Pancreas (tissue), 10 donors: ENCODE data around the gene ELL2. TPM values are rescaled to one million over a fixed set of nuclear protein-coding genes. Genes with fewer than 3 reads are reported as not detected.

Experiments used
- ATAC-seq, 4 donors: fragments of 200-7000 bp; cut with Tn5 transposase; one replicate each; pipeline versions ENCODE4 v1.8.0 to v1.9.1; 2020; ENCODE audit warnings: mild to moderate bottlenecking in 4 of 4, moderate library complexity in 4 of 4
- DNase-seq, 6 donors: peaks; one replicate each; pipeline ENCODE4 v3.0.0-alpha.2; 2020
- FAIRE-seq: peaks from 2 replicates; lab custom pipeline; 2012; peaks lifted over from hg19 to GRCh38; lab: Jason Lieb, UNC
- H3K27ac ChIP-seq, 4 donors: fragments of 200-600 bp; sonication (generic); 1 replicate in 3 of 4; 2 replicates in 1 of 4; pipeline versions ENCODE4 v1.5.0 to v1.8.0; 2020
- H3K27me3 ChIP-seq, 4 donors: fragments of 200-600 bp; one replicate each; pipeline ENCODE4 v1.8.0; 2021
- H3K36me3 ChIP-seq, 3 donors: fragments of 200-600 bp; sonication (generic) in 1 of 3; one replicate each; pipeline versions ENCODE4 v1.5.0 to v1.8.0; 2020 to 2021
- H3K4me1 ChIP-seq, 3 donors: fragments of 200-600 bp; one replicate each; pipeline ENCODE4 v1.8.0; 2021
- H3K4me3 ChIP-seq, 4 donors: fragments of 200-600 bp; sonication (generic) in 2 of 4; one replicate each; pipeline versions ENCODE4 v1.5.0 to v1.8.0; 2020 to 2021
- H3K9me3 ChIP-seq, 4 donors: fragments of 200-600 bp; one replicate each; pipeline ENCODE4 v1.8.0; 2021
- CTCF ChIP-seq, 4 donors: fragments of 200-600 bp; sonication (generic) in 3 of 4; IDR thresholded peaks; one replicate each; pipeline versions ENCODE4 v1.5.0 to v1.8.0; 2021; ENCODE audit warnings: antibody characterized with exemption in 4 of 4
- WGBS, 2 donors: extraction: QIAGEN DNeasy Blood & Tissue Kit; methylation state at CpG; one replicate each; pipeline ENCODE4 v1.1.7; 2013; 5-methylcytosine and 5-hydroxymethylcytosine counted together
- intact Hi-C, 3 donors: fragments of 100-400 bp; cut with DNase I; formaldehyde crosslinking; loops; one replicate each; pipeline versions ENCODE4 v1.11.1 to v1.14.2; 2022
- polyA plus RNA-seq, 2 donors: library from polyadenylated mRNA; stranded (reverse); fragments of 200-250 nt; gene quantifications; one replicate each; pipeline ENCODE4 v1.2.3, GENCODE V29; 2013
- total RNA-seq, 6 donors: library from RNA; stranded (reverse); fragmentation: NEBNext Ultra II Directional in 4 of 6; extraction: Animal tissue kit (Norgen Biotek cat#: 25700) in 4 of 6; gene quantifications; one replicate each; pipeline versions ENCODE4 v1.2.1 to v1.2.4, GENCODE V29; 2021 to 2023
- donor health status: healthy with polysubstance abuse.
- donor health status: DM: no; HTN: no; CAD: no; lungs with moderate emphysema.
- donor health status: DM: no; HTN: no; CAD: no.
- donor health status: control.
- donor health status: control.
- donor health status: Bipolar disorder and iron deficiency.
- donor health status: DM: yes; HTN: yes; CAD: no.
- donor health status: DM: no; HTN: no; CAD: no.
- donor health status: DM: no; HTN: no; CAD: no.
- donor health status: DM: yes; HTN: yes; CAD: no.

ELL2 gene
- total and polyA plus RNA-seq, 8 donors: 21.0 to 92.8 (median 76.8) TPM

GRCh38 chr5:95989283-95990048 is 27.8 kb upstream of the ELL2 start:
- Histone ChIP-seq H3K4me1 (peaks cover 25 to 40% (median 38%) of the 10 kb centered on the region in 3 donors), H3K27ac (peak overlapping the region in 2 of 4 donors; percentile 67 to 70), H3K4me3 (no peak overlapping the region), H3K27me3 (no peaks in the 10 kb centered on the region), H3K9me3 (no peaks in the 10 kb centered on the region), H3K36me3 (no peaks in the 10 kb centered on the region)
- 30 to 36% methylated on average over 1 of the region's 1 CpG for WGBS, 2 donors
- DNase-seq: no peak
- TF ChIP-seq CTCF (IDR thresholded peaks at IDR 0.05): no peak
- FAIRE-seq: peak; percentile 17
- intact Hi-C loops: no loop called here
- peak in 3 of 4 donors; percentile 10 to 52 (median 41) for ATAC-seq

- H3K4me3 ChIP-seq: no peak overlapping the region
- FAIRE-seq (no peak), DNase-seq (peak in 2 of 6 donors; percentile 16 to 35), ATAC-seq (peak; percentile 49 to 57 (median 54))
- no peak for TF ChIP-seq CTCF (IDR thresholded peaks at IDR 0.05)
- intact Hi-C loops: no loop called here
- peak overlapping the region in 2 of 4 donors; percentile 67 to 70 for H3K27ac ChIP-seq
- no peaks in the 10 kb centered on the region for H3K9me3 ChIP-seq
- H3K4me1 ChIP-seq: peaks cover 25 to 45% (median 42%) of the 10 kb centered on the region in 3 donors
- no peaks in the 10 kb centered on the region for H3K36me3 ChIP-seq
- no peaks in the 10 kb centered on the region for H3K27me3 ChIP-seq
- 26 to 40% methylated on average over 3 of the region's 3 CpGs for WGBS, 2 donors
Measured at GRCh38 chr5:95988877-95989276, 27.2 kb upstream of the ELL2 start.

- intact Hi-C loops: no loop called here
- H3K4me1 ChIP-seq: peaks cover 25 to 46% (median 42%) of the 10 kb centered on the region in 3 donors
- 62 to 63% methylated on average over 4 of the region's 4 CpGs for WGBS, 2 donors
- DNase-seq: no peak
- no peaks in the 10 kb centered on the region for H3K9me3 ChIP-seq
- H3K27ac ChIP-seq: peak overlapping the region in 3 of 4 donors; percentile 17 to 70 (median 67)
- H3K27me3 ChIP-seq: no peaks in the 10 kb centered on the region
- no peak for FAIRE-seq
- no peak overlapping the region for H3K4me3 ChIP-seq
- no peak for TF ChIP-seq CTCF (IDR thresholded peaks at IDR 0.05)
- H3K36me3 ChIP-seq: no peaks in the 10 kb centered on the region
- ATAC-seq: peak in 1 of 4 donors; percentile 10
Measured at GRCh38 chr5:95988094-95988493, 26.4 kb upstream of the ELL2 start.

- TF ChIP-seq CTCF (IDR thresholded peaks at IDR 0.05): no peak
- FAIRE-seq (no peak), ATAC-seq (peak; percentile 85 to 93 (median 86)), DNase-seq (peak in 5 of 6 donors; percentile 31 to 81 (median 49))
- Histone ChIP-seq H3K27me3 (no peaks in the 10 kb centered on the region), H3K27ac (peak overlapping the region; percentile 17 to 70 (median 56)), H3K4me3 (no peak overlapping the region), H3K36me3 (no peaks in the 10 kb centered on the region), H3K9me3 (no peaks in the 10 kb centered on the region), H3K4me1 (peaks cover 25 to 46% (median 42%) of the 10 kb centered on the region in 3 donors)
- WGBS, 2 donors: 39 to 50% methylated on average over 5 of the region's 5 CpGs
- intact Hi-C loops: no loop called here
Measured at GRCh38 chr5:95986937-95987520, 25.4 kb upstream of the ELL2 start.
